NB4 (cell line): ENCODE measurements around the gene ICAM1.

Source experiments
- CTCF ChIP-seq: IDR thresholded peaks from one replicate; pipeline ENCODE4 v1.5.1; 2012; ENCODE audit warnings: low read depth, low read length
- MAX ChIP-seq: IDR thresholded peaks from 2 replicates; pipeline ENCODE4 v1.6.1; 2011; ENCODE audit warnings: low read depth, low read length
- MYC ChIP-seq: IDR thresholded peaks from 2 replicates; pipeline ENCODE4 v1.6.1; 2011; ENCODE audit warnings: low read depth, low read length
- POLR2A ChIP-seq: IDR thresholded peaks from 2 replicates; pipeline ENCODE4 v1.6.1; 2011; ENCODE audit warnings: mild to moderate bottlenecking; ENCODE audit not compliant: insufficient read length; ENCODE audit errors: extremely low read depth

- no peak for TF ChIP-seq POLR2A
- no peak for TF ChIP-seq CTCF
- TF ChIP-seq MYC, result no peak
- TF ChIP-seq MAX, result no peak
These were observed 8.1 kb upstream of the ICAM1 start for GRCh38 chr19:10262771-10263170.
